Astrocyte (in vitro differentiated cells and primary cell): ENCODE measurements around the gene MOB3B. TPM values are rescaled to one million over a fixed set of nuclear protein-coding genes. Genes with fewer than 3 reads are reported as not detected.
A peak's percentile ranks its signal among the peaks of the same experiment; 100 is the strongest.

Source experiments
- DNase-seq: peaks from one replicate; pipeline ENCODE4 v3.0.0-alpha.2; 2010; ENCODE audit warnings: low read depth
- FAIRE-seq: peaks from 2 replicates; lab custom pipeline; 2011; peaks lifted over from hg19 to GRCh38; lab: Jason Lieb, UNC
- H2AFZ ChIP-seq: 2 replicates; pipeline ENCODE4 v1.6.0; 2012; ENCODE audit warnings: low read depth, low read length, inconsistent platforms
- H3K27ac ChIP-seq: 2 replicates; pipeline ENCODE4 v1.5.1; 2011; ENCODE audit warnings: low read depth, low read length, inconsistent platforms
- H3K27me3 ChIP-seq: 2 replicates; pipeline ENCODE4 v1.6.0; 2011; ENCODE audit warnings: low read length, inconsistent platforms; ENCODE audit not compliant: insufficient read depth
- H3K36me3 ChIP-seq: 2 replicates; pipeline ENCODE4 v1.5.1; 2011; ENCODE audit warnings: low read length, inconsistent platforms; ENCODE audit not compliant: insufficient read depth
- H3K4me1 ChIP-seq: 2 replicates; pipeline ENCODE4 v1.5.1; 2011; ENCODE audit warnings: low read length, inconsistent platforms; ENCODE audit not compliant: insufficient read depth
- H3K4me2 ChIP-seq: 2 replicates; pipeline ENCODE4 v1.6.0; 2012; ENCODE audit warnings: low read length, inconsistent platforms
- H3K4me3 ChIP-seq: 2 replicates; pipeline ENCODE4 v1.5.1; 2011; ENCODE audit warnings: low read depth, mild to moderate bottlenecking, low read length, inconsistent platforms; ENCODE audit not compliant: insufficient read depth
- H3K79me2 ChIP-seq: 2 replicates; pipeline ENCODE4 v1.6.0; 2012; ENCODE audit warnings: mild to moderate bottlenecking, low read length, inconsistent platforms; ENCODE audit not compliant: insufficient read depth
- H3K9ac ChIP-seq: 2 replicates; pipeline ENCODE4 v1.6.0; 2012; ENCODE audit warnings: mild to moderate bottlenecking, low read length, inconsistent platforms
- H3K9me3 ChIP-seq: 2 replicates; pipeline ENCODE4 v1.5.1; 2012; ENCODE audit warnings: low read depth, mild to moderate bottlenecking, low read length, inconsistent platforms; ENCODE audit not compliant: insufficient read depth
- H4K20me1 ChIP-seq: 2 replicates; pipeline ENCODE4 v1.6.0; 2012; ENCODE audit warnings: low read length, inconsistent platforms; ENCODE audit not compliant: insufficient read depth
- H3K27ac Mint-ChIP-seq: one replicate; pipeline ENCODE4 v1.8.0; 2021; ENCODE audit warnings: mild to moderate bottlenecking, mixed read lengths; ENCODE audit not compliant: unreplicated experiment
- H3K27me3 Mint-ChIP-seq: one replicate; pipeline ENCODE4 v1.8.0; 2021; ENCODE audit warnings: low read depth, mixed read lengths; ENCODE audit not compliant: unreplicated experiment
- H3K36me3 Mint-ChIP-seq: one replicate; pipeline ENCODE4 v1.8.0; 2021; ENCODE audit warnings: low read depth, mixed read lengths; ENCODE audit not compliant: unreplicated experiment
- H3K4me1 Mint-ChIP-seq: one replicate; pipeline ENCODE4 v1.8.0; 2021; ENCODE audit warnings: low read depth, mixed read lengths; ENCODE audit not compliant: unreplicated experiment
- H3K4me3 Mint-ChIP-seq: one replicate; pipeline ENCODE4 v1.8.0; 2021; ENCODE audit warnings: mild to moderate bottlenecking, moderate library complexity, mixed read lengths; ENCODE audit not compliant: unreplicated experiment
- H3K9me3 Mint-ChIP-seq: one replicate; pipeline ENCODE4 v1.8.0; 2021; ENCODE audit warnings: mild to moderate bottlenecking, mixed read lengths; ENCODE audit not compliant: unreplicated experiment
- CTCF ChIP-seq: IDR thresholded peaks from 2 replicates; pipeline ENCODE4 v1.5.1; 2011; ENCODE audit warnings: low read depth, mild to moderate bottlenecking, inconsistent platforms, low read length, moderate library complexity; ENCODE audit not compliant: insufficient read depth
- EZH2 ChIP-seq: IDR thresholded peaks from 2 replicates; pipeline ENCODE4 v1.6.1; 2012; ENCODE audit warnings: mild to moderate bottlenecking, low read length, inconsistent platforms; ENCODE audit not compliant: insufficient read depth
- total RNA-seq: library from RNA; stranded (reverse); gene quantifications from 2 replicates; pipeline ENCODE4 v1.2.1, GENCODE V29; 2021

MOB3B gene
- total RNA-seq, 1 donor from 2014 or later: 3.9 TPM

GRCh38 chr9:27473111-27473529, 56.5 kb downstream of the MOB3B start:
- Histone ChIP-seq H3K27me3 (no peaks in the 10 kb centered on the region), H3K79me2 (no peaks in the 10 kb centered on the region), H3K36me3 (no peaks in the 10 kb centered on the region), H3K9me3 (no peaks in the 10 kb centered on the region), H4K20me1 (no peaks in the 10 kb centered on the region), H3K4me2 (no peak overlapping the region), H3K27ac (no peak overlapping the region), H2AFZ (no peak overlapping the region), H3K4me3 (no peak overlapping the region), H3K4me1 (peaks cover 4% of the 10 kb centered on the region), H3K9ac (no peak overlapping the region)
- TF ChIP-seq CTCF: no peak
- no peak for TF ChIP-seq EZH2
- no peak for FAIRE-seq
- Mint-ChIP-seq H3K36me3 (no peaks in the 10 kb centered on the region), H3K4me3 (no peak overlapping the region), H3K4me1 (peaks cover 6% of the 10 kb centered on the region), H3K27me3 (no peaks in the 10 kb centered on the region), H3K27ac (no peak overlapping the region), H3K9me3 (no peaks in the 10 kb centered on the region)
- no peak for DNase-seq

GRCh38 chr9:27472195-27472594, 57.4 kb downstream of the MOB3B start:
- Mint-ChIP-seq H3K4me1 (peaks cover 4% of the 10 kb centered on the region), H3K27ac (no peak overlapping the region), H3K4me3 (no peak overlapping the region), H3K36me3 (no peaks in the 10 kb centered on the region), H3K9me3 (no peaks in the 10 kb centered on the region), H3K27me3 (no peaks in the 10 kb centered on the region)
- Histone ChIP-seq H3K27ac (no peak overlapping the region), H3K36me3 (no peaks in the 10 kb centered on the region), H3K9ac (no peak overlapping the region), H2AFZ (no peak overlapping the region), H3K4me2 (no peak overlapping the region), H3K79me2 (no peaks in the 10 kb centered on the region), H4K20me1 (no peaks in the 10 kb centered on the region), H3K27me3 (no peaks in the 10 kb centered on the region), H3K9me3 (no peaks in the 10 kb centered on the region), H3K4me3 (no peak overlapping the region), H3K4me1 (peaks cover 4% of the 10 kb centered on the region)
- DNase-seq (peak; percentile 11), FAIRE-seq (no peak)
- TF ChIP-seq CTCF: no peak

GRCh38 chr9:27471789-27472188, 57.8 kb downstream of the MOB3B start:
- Mint-ChIP-seq H3K36me3 (no peaks in the 10 kb centered on the region), H3K4me1 (peaks cover 4% of the 10 kb centered on the region), H3K9me3 (no peaks in the 10 kb centered on the region), H3K4me3 (no peak overlapping the region), H3K27me3 (no peaks in the 10 kb centered on the region), H3K27ac (no peak overlapping the region)
- FAIRE-seq (no peak), DNase-seq (peak; percentile 11)
- Histone ChIP-seq H3K79me2 (no peaks in the 10 kb centered on the region), H2AFZ (no peak overlapping the region), H3K4me2 (no peak overlapping the region), H3K9me3 (no peaks in the 10 kb centered on the region), H3K27ac (no peak overlapping the region), H4K20me1 (no peaks in the 10 kb centered on the region), H3K9ac (no peak overlapping the region), H3K27me3 (no peaks in the 10 kb centered on the region), H3K36me3 (no peaks in the 10 kb centered on the region), H3K4me3 (no peak overlapping the region), H3K4me1 (peaks cover 4% of the 10 kb centered on the region)
- no peak for TF ChIP-seq EZH2
- TF ChIP-seq CTCF: no peak
